Tibial nerve (tissue), 4 donors: ENCODE results near the gene ELAVL4.

Experiments used
- CTCF ChIP-seq, 5 experiments: fragments of 200-600 bp in 3 of 5; fragments of 450-650 bp in 2 of 5; sonication (generic) in 3 of 5; IDR thresholded peaks; one replicate each; pipeline ENCODE4 v1.5.1; 2016 to 2019; ENCODE audit warnings: antibody characterized with exemption in 5 of 5, mild to moderate bottlenecking in 3 of 5, moderate library complexity in 2 of 5
- EP300 ChIP-seq, 2 donors: sonication (generic); formaldehyde crosslinking; IDR thresholded peaks; one replicate each; pipeline ENCODE4 v1.6.1; 2017; ENCODE audit warnings: antibody characterized with exemption in 2 of 2, mild to moderate bottlenecking in 1 of 2

- TF ChIP-seq CTCF (IDR thresholded peaks at IDR 0.05): no peak
- no peak for TF ChIP-seq EP300 (IDR thresholded peaks at IDR 0.05)
These were observed 100.0 kb downstream of the ELAVL4 start for GRCh38 chr1:50208756-50209155.
